Adipocyte (in vitro differentiated cells): ENCODE data around the gene FIBCD1.

ENCODE experiments used
- DNase-seq: peaks from one replicate; pipeline ENCODE4 v3.0.0-alpha.2; 2015; ENCODE audit warnings: low read depth
- H3K27me3 ChIP-seq: replicated peaks from 2 replicates; pipeline ENCODE4 v1.7.0; 2013; ENCODE audit warnings: mild to moderate bottlenecking, low read length, moderate library complexity; ENCODE audit not compliant: control insufficient read depth, insufficient read depth
- H3K36me3 ChIP-seq: 2 replicates; pipeline ENCODE4 v1.7.0; 2013; ENCODE audit warnings: low read length, mild to moderate bottlenecking, moderate library complexity; ENCODE audit not compliant: control insufficient read depth, insufficient read depth, severe bottlenecking
- H3K4me1 ChIP-seq: 2 replicates; pipeline ENCODE4 v1.7.0; 2013; ENCODE audit warnings: mild to moderate bottlenecking, low read length, moderate library complexity; ENCODE audit not compliant: control insufficient read depth, insufficient read depth
- H3K4me3 ChIP-seq: 2 replicates; pipeline ENCODE4 v1.7.0; 2013; ENCODE audit warnings: mild to moderate bottlenecking, low read length, moderate library complexity
- H3K9ac ChIP-seq: 2 replicates; pipeline ENCODE4 v1.7.0; 2013; ENCODE audit warnings: mild to moderate bottlenecking, low read length, moderate library complexity
- H3K9me3 ChIP-seq: 2 replicates; pipeline ENCODE4 v1.7.0; 2013; ENCODE audit warnings: mild to moderate bottlenecking, low read length, moderate library complexity; ENCODE audit not compliant: control insufficient read depth

The FIBCD1 gene

DNA sequence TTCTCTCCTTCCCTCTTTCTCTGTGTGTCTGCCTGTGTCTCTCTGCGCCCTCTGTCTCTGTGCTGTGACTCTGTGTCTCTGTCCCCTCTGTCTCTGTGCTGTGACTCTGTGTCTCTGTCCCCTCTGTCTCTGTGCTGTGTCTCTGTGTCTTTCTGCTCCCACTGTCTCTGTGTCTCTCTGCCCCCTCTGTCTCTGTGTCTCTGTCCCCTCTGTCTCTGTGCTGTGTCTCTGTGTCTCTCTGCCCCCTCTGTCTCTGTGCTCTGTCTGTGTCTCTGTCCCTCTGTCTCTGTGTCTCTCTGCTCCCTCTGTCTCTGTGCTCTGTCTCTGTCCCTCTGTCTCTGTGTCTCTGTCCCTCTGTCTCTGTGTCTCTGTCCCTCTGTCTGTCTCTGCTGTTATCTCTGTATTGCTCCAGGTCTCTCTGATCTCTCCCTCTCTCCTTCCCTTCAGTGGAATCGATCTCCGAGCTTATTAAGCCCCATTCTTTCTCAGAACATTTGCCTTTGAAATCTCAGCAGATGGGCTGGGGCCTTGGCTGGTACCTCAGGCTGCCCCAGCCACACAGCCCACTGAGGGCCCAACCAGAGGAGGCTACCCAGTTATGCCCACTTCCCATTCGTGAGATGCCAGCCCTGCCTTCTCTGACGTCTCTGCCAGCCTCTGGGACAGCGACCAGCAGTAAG lies 33.4 kb upstream of the FIBCD1 start:
- DNase-seq: no peak
- H3K9ac ChIP-seq: no peak overlapping the region
- H3K9me3 ChIP-seq: no peaks in the 10 kb centered on the region
- H3K27me3 ChIP-seq: peaks cover 55% of the 10 kb centered on the region
- no peak overlapping the region for H3K4me3 ChIP-seq
- no peaks in the 10 kb centered on the region for H3K4me1 ChIP-seq
- no peaks in the 10 kb centered on the region for H3K36me3 ChIP-seq

DNA sequence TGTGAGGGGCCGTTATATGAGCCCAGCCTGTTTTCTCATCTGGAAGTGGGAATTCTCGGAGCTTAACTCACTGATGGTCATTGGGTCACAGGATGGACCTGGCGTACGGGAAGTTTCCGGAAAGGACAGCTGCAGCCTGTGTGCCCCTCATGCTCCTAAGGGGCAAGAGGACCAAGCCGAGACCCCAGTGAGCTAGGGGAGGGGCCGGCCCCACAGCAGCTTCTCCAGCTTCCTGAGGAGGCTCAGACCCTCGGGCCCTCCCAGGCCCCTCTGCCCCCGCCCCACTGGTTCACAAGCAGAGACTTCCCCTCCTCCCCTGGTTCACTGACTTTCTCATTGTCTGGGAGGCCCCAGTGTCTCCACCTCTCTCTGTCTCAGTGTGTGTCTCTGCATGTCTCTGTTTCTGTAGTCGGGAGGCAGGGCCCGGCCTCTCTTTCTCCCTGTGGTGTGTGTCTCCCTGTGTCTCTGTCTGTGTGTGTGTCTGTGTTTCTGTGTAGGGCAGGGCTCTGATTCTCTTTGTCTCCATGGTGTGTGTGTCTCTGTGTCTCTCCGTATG lies 32.3 kb upstream of the FIBCD1 start:
- no peak overlapping the region for H3K9ac ChIP-seq
- no peaks in the 10 kb centered on the region for H3K4me1 ChIP-seq
- H3K27me3 ChIP-seq: peaks cover 48% of the 10 kb centered on the region
- H3K36me3 ChIP-seq: no peaks in the 10 kb centered on the region
- no peak overlapping the region for H3K4me3 ChIP-seq
- no peak for DNase-seq
- no peaks in the 10 kb centered on the region for H3K9me3 ChIP-seq

DNA sequence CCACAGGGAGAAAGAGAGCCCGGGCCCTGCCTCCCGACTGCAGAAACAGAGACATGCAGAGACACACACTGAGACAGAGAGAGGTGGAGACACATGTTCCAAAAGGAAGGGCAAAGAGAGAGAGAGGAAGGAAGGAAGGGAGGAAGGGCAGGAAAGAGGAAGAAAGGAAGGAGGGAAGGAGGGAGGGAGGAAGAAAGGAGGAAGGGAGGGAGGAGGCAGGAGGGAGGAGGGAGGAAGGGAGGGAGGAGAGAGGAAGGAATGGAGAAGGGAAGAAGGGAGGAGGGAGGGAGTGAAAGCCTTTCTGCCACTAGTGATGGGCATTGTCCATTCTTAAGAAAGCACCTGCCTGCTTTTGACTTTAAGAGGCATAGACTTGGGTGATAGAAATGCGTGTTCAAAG lies 31.8 kb upstream of the FIBCD1 start:
- H3K4me3 ChIP-seq: no peak overlapping the region
- no peaks in the 10 kb centered on the region for H3K4me1 ChIP-seq
- H3K27me3 ChIP-seq: peaks cover 43% of the 10 kb centered on the region
- no peak overlapping the region for H3K9ac ChIP-seq
- no peaks in the 10 kb centered on the region for H3K36me3 ChIP-seq
- H3K9me3 ChIP-seq: no peaks in the 10 kb centered on the region
- no peak for DNase-seq

DNA sequence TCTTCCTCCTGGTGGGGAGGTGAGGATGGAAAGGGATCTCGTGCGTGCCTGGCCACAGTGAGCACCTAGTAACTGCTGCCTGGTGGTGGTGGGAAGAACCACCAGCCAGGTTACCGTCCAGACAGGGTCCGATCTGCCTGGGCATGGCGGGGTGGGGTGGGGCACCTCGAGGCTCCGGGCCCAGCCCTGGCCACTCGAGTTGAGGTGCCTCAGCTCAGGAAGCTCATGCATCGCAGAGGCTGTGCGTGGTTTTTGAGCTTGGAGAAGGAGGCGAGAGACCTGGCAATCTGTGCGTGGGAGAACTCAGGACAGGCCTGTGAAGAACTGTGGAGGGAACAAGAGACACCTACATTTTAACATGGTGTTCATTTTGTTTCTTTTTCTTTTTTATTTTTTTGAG lies 31.0 kb upstream of the FIBCD1 start:
- Histone ChIP-seq H3K36me3 (no peaks in the 10 kb centered on the region), H3K4me3 (no peak overlapping the region), H3K9me3 (peaks cover 4% of the 10 kb centered on the region), H3K4me1 (no peaks in the 10 kb centered on the region), H3K27me3 (peaks cover 38% of the 10 kb centered on the region), H3K9ac (no peak overlapping the region)
- no peak for DNase-seq

DNA sequence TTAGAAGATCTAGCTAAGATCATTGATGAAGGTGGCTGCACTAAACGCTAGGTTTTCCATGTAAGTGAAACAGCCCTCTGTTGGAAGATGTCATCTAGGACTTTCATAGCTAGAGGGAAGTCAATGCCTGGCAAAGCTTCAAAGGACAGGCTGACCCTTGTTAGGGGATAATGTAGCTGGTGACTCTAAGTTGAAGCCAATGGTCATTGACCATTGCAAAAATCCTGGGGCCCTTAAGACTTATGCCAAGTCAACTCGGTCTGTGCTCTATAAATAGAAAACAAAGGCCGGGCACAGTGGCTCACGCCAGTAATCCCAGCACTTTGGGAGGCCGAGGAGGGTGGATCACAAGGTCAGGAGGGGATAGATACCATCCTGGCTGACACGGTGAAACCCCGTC lies 26.6 kb upstream of the FIBCD1 start:
- no peaks in the 10 kb centered on the region for H3K36me3 ChIP-seq
- H3K4me3 ChIP-seq: no peak overlapping the region
- H3K9ac ChIP-seq: no peak overlapping the region
- no peak for DNase-seq
- peaks cover 6% of the 10 kb centered on the region for H3K27me3 ChIP-seq
- H3K4me1 ChIP-seq: peaks cover 12% of the 10 kb centered on the region
- H3K9me3 ChIP-seq: peaks cover 8% of the 10 kb centered on the region

DNA sequence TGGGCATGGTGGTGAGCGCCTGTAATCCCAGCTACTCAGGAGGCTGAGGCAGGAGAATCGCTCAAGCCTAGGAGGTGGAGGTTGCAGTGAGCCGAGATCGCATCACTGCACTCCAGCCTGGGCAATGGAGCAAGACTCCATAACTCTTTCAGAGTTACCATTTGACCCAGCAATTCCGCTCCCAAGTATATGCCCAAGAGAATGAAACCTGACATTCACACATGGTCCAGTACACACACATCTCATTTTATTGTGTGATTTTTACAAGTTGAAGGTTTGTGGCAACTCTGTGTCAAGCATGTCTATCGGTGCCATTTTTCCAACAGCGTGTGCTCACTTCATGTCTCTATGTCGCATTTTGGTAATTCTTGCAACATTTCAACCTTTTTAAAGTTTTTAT lies 24.9 kb upstream of the FIBCD1 start:
- H3K9me3 ChIP-seq: peaks cover 8% of the 10 kb centered on the region
- no peak overlapping the region for H3K9ac ChIP-seq
- H3K27me3 ChIP-seq: peaks cover 5% of the 10 kb centered on the region

DNA sequence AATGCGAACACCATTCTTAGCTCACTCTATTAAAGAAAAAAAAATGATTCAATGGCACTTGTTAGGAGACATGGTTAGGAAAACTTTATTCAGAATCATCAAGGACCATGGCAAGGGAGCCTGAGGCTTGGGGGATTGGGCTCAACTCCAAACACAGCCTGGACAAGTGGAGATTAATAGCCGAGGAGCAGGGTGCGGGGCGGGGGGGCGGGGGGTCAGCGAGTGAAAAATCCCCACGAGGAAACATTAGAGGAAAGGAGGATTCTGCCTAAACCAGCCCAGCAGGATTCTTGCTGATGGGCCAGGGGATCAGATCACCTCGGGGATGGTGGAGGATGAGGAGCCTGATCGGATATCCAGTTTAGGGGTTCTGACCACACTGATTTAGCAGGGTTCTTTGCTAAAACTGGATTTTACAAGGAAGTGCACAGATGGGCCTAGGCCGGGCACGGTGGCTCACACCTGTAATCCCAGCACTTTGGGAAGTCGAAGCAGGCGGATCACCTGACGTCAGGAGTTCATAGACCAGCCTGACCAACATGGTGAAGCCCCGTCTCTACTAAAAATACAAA lies 24.4 kb upstream of the FIBCD1 start:
- DNase-seq: no peak
- H3K36me3 ChIP-seq: no peaks in the 10 kb centered on the region
- peaks cover 8% of the 10 kb centered on the region for H3K9me3 ChIP-seq
- H3K4me1 ChIP-seq: peaks cover 12% of the 10 kb centered on the region
- H3K4me3 ChIP-seq: no peak overlapping the region
- peaks cover 5% of the 10 kb centered on the region for H3K27me3 ChIP-seq
- H3K9ac ChIP-seq: no peak overlapping the region

More for the DNA sequence above, 24.9 kb upstream of the FIBCD1 start:
- Histone ChIP-seq H3K4me3 (no peak overlapping the region), H3K36me3 (no peaks in the 10 kb centered on the region), H3K4me1 (peaks cover 12% of the 10 kb centered on the region)
- DNase-seq: no peak

DNA sequence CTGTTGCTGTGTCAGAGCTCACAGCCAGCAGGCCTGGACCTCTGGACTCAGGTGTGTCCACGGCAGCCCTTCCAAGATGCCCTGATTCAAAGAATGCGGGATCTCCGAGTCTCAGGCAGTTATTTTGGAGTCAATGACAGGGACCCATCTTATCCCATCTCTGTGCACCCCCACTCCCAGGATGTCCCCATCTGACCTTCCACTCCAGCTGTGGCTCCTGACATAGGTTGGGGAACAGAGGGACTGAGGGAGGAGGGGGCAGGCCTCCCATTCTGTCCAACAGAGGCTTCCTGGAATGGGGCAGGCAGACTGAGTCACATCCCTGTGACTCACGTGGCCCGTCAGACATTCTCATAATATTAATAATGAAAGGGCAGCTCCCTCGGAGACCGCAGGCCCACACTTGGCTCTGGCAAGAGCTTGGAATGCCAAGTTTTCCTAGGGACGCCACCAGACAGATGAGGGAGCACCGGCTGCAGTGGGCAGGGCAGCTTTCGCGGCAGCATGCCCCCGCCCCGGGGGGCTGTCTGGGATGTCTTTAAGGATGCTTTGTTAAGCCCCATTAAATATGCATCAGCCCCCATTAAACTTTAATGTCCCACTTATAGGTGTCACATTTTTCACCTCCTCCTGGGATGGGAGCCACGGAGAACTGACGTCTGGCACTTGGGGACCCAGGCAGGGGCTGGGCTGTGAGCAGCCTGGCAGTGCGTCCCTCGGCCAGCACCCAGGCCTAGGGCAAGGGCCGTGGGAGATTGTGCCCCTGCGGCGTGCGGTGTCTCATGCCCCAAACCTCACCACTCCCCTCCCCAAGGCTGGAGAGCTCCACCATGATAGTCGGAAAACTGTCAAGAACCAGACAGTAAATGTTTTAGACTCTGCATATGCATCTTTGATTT lies 23.6 kb upstream of the FIBCD1 start:
- Histone ChIP-seq H3K4me1 (peaks cover 12% of the 10 kb centered on the region), H3K9me3 (peaks cover 8% of the 10 kb centered on the region), H3K27me3 (peaks cover 5% of the 10 kb centered on the region), H3K9ac (no peak overlapping the region), H3K36me3 (no peaks in the 10 kb centered on the region), H3K4me3 (no peak overlapping the region)
- DNase-seq: peak; percentile 87

DNA sequence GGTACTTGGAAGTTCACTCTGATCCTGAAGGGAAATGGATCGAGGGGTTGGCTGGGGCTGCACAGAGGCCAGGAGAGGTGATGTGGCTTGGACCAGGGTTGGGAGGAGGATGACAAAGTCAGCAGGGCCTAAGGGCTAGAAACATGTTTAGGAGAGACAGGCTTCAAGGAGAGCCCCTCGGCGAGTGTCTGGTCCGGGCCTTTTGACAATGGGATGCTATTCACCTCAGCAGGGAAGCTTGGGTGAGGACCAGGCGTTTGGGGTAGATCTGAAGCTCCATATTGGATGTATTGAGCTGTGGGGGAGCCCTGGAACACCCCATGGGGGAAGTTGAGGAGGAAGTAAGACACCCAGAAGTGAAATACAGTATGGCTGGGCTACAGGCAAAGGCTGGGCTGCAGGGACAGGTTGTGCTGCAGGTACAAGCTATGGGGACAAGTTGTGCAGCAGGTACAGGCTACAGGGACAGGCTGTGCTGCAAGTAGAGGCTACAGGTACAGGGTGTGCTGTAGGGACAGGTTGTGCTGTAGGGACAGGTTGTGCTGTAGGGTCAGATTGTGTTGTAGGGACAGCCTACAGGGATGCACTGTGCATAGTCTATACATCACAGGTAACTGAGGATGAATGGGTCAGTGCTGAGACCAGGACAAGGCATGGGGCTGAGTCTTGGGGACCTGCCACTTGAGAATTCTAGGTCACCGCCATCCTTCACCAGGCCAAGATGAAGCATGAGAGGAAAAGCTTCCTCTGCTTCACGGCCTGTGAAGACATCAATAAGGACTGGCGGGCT lies 22.7 kb upstream of the FIBCD1 start:
- no peaks in the 10 kb centered on the region for H3K36me3 ChIP-seq
- no peak overlapping the region for H3K9ac ChIP-seq
- H3K9me3 ChIP-seq: peaks cover 8% of the 10 kb centered on the region
- no peak overlapping the region for H3K4me3 ChIP-seq
- H3K27me3 ChIP-seq: peaks cover 14% of the 10 kb centered on the region
- H3K4me1 ChIP-seq: peaks cover 12% of the 10 kb centered on the region
- no peak for DNase-seq

DNA sequence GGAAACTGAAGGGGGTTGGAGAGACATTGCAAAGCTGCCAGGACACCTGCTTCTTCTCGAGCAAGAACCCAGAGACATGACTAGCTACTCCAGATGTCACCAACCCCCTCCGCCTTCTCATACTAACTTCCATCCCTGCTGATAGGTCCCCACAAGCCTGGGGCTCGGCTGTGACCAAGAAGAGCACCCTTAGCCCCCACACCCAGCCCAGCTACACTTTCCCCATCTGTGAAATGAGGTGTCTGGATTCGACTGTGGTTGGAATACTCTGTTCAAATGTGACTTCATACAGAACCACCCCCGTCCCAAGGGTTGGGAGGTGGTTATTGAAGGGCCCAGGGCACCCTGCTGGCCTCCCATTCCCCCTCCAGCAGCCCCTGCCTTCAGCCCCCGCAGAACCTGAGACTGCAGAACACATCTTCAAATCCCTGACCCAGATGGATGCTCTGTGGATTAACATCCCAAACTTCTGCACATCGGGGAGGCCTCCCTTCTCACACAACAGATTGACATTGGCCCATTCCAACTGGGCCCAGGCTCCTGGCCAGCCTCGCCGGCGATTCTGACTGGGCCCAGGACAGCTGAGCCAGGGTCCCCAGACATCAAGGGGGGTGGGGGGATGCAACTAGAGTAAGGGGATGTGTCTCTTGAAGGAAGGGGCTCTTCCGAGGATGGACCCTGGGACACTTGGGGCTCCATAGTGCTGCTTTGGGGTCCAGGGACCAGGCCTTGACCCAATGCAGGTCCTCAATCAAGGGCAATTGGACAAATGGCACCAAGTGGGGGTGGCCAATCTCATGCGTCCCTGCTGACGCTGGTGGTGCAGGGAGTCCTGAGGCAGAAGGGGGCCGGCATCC lies 21.7 kb upstream of the FIBCD1 start:
- Histone ChIP-seq H3K27me3 (peaks cover 15% of the 10 kb centered on the region), H3K9ac (no peak overlapping the region), H3K4me3 (no peak overlapping the region), H3K4me1 (peaks cover 12% of the 10 kb centered on the region), H3K36me3 (no peaks in the 10 kb centered on the region), H3K9me3 (peaks cover 8% of the 10 kb centered on the region)
- no peak for DNase-seq
